H1 (cell line): ENCODE results near the gene UCHL5. TPM values are rescaled to one million over a fixed set of nuclear protein-coding genes. Genes with fewer than 3 reads are reported as not detected.

Experiments used
- CTCF ChIA-PET: fragments of 300-600 bp; sonication (Branson Sonifier 250); formaldehyde crosslinking; loops from one replicate; lab custom pipeline; 2021; ENCODE audit not compliant: partially characterized antibody; lab: Charles Lee
- POLR2A ChIA-PET: fragments of 300-600 bp; sonication (Branson Sonifier 250); formaldehyde crosslinking; loops from one replicate; lab custom pipeline; 2021; ENCODE audit warnings: inconsistent platforms; ENCODE audit not compliant: partially characterized antibody; lab: Charles Lee
- DNase-seq, 2 experiments: peaks; one replicate each; pipeline versions ENCODE4 v3.0.0 to v3.0.0-alpha.2; 2010 to 2022; ENCODE audit warnings: low spot score in 2 of 2, low read depth in 1 of 2, mixed read lengths in 1 of 2
- FAIRE-seq: peaks from 2 replicates; lab custom pipeline; 2011; peaks lifted over from hg19 to GRCh38; lab: Jason Lieb, UNC
- H2AFZ ChIP-seq: 2 replicates; pipeline ENCODE4 v1.8.1; 2012; ENCODE audit warnings: low read length, inconsistent platforms
- H2AK5ac ChIP-seq: 2 replicates; pipeline ENCODE4 v1.6.1; 2013; ENCODE audit warnings: low read depth, low read length
- H2BK120ac ChIP-seq: replicated peaks from 2 replicates; pipeline ENCODE3; 2013; ENCODE audit warnings: low read depth, low read length, inconsistent platforms
- H2BK12ac ChIP-seq: 2 replicates; pipeline ENCODE4 v1.6.1; 2013; ENCODE audit warnings: low read depth, low read length
- H2BK15ac ChIP-seq: 2 replicates; pipeline ENCODE4 v1.6.1; 2013; ENCODE audit warnings: low read length
- H2BK20ac ChIP-seq: 2 replicates; pipeline ENCODE4 v1.6.1; 2013; ENCODE audit warnings: low read length
- H2BK5ac ChIP-seq: 2 replicates; pipeline ENCODE4 v1.6.1; 2013; ENCODE audit warnings: low read depth, low read length
- H3K14ac ChIP-seq: 2 replicates; pipeline ENCODE4 v1.6.1; 2013; ENCODE audit warnings: inconsistent platforms; ENCODE audit not compliant: insufficient read length
- H3K18ac ChIP-seq: 2 replicates; pipeline ENCODE4 v1.6.1; 2013; ENCODE audit warnings: low read length; ENCODE audit errors: extremely low read depth
- H3K23ac ChIP-seq: 2 replicates; pipeline ENCODE4 v1.6.1; 2013; ENCODE audit warnings: inconsistent platforms; ENCODE audit not compliant: insufficient read length
- H3K23me2 ChIP-seq: 2 replicates; pipeline ENCODE4 v1.6.1; 2013; ENCODE audit warnings: low read depth, low read length
- H3K27ac ChIP-seq: 2 replicates; pipeline ENCODE4 v1.6.1; 2011; ENCODE audit warnings: low read depth, low read length, inconsistent platforms
- H3K27me3 ChIP-seq, 4 experiments: replicated peaks in 1 of 4; 1 replicate in 1 of 4; 2 replicates in 3 of 4; pipeline versions ENCODE4 v1.6.1 to v1.8.1; 2011 to 2013; ENCODE audit warnings: low read length in 3 of 4, mild to moderate bottlenecking in 3 of 4, inconsistent platforms in 2 of 4, mixed read lengths in 2 of 4, moderate library complexity in 1 of 4; ENCODE audit not compliant: control insufficient read depth in 3 of 4, insufficient read depth in 3 of 4; ENCODE audit errors: extremely low read depth in 1 of 4
- H3K36me3 ChIP-seq, 4 experiments: 2 replicates each; pipeline versions ENCODE4 v1.6.1 to v1.8.1; 2011 to 2013; ENCODE audit warnings: mild to moderate bottlenecking in 4 of 4, low read length in 3 of 4, moderate library complexity in 2 of 4, control low read depth in 1 of 4, inconsistent platforms in 1 of 4; ENCODE audit not compliant: insufficient read depth in 4 of 4, control insufficient read depth in 2 of 4
- H3K4ac ChIP-seq: replicated peaks from 2 replicates; pipeline ENCODE3; 2013; ENCODE audit warnings: low read length, low read depth, mixed read lengths, inconsistent platforms; ENCODE audit not compliant: insufficient read length
- H3K4me1 ChIP-seq, 4 experiments: replicated peaks in 1 of 4; 1 replicate in 1 of 4; 2 replicates in 3 of 4; pipeline versions ENCODE4 v1.6.1 to v1.8.1; 2011 to 2013; ENCODE audit warnings: low read length in 3 of 4, inconsistent platforms in 2 of 4, mixed read lengths in 1 of 4; ENCODE audit not compliant: insufficient read depth in 4 of 4, control insufficient read depth in 3 of 4
- H3K4me2 ChIP-seq, 2 experiments: 2 replicates each; pipeline versions ENCODE4 v1.6.1 to v1.8.1; 2011 to 2013; ENCODE audit warnings: low read depth in 2 of 2, low read length in 2 of 2, control low read depth in 1 of 2, inconsistent platforms in 1 of 2, mild to moderate bottlenecking in 1 of 2; ENCODE audit not compliant: insufficient read depth in 1 of 2
- H3K4me3 ChIP-seq, 4 experiments: fragments of 200-600, 300-600 bp in 1 of 4; sonication (generic), shearing (Covaris generic), sonication (Bioruptor Twin) in 1 of 4; 2 replicates each; pipeline versions ENCODE4 v1.5.1 to v1.8.1; 2011 to 2016; ENCODE audit warnings: low read length in 4 of 4, low read depth in 3 of 4, control low read depth in 2 of 4, inconsistent platforms in 2 of 4, mild to moderate bottlenecking in 2 of 4, mixed read lengths in 1 of 4, moderate library complexity in 1 of 4; ENCODE audit not compliant: insufficient read depth in 2 of 4; ENCODE audit errors: extremely low read depth in 1 of 4
- H3K56ac ChIP-seq: replicated peaks from 2 replicates; pipeline ENCODE3; 2013; ENCODE audit warnings: low read depth, mild to moderate bottlenecking, mixed read lengths, low read length, inconsistent platforms; ENCODE audit not compliant: insufficient read length
- H3K79me1 ChIP-seq: 2 replicates; pipeline ENCODE4 v1.6.1; 2013; ENCODE audit warnings: low read depth, low read length, control low read depth
- H3K79me2 ChIP-seq, 2 experiments: 2 replicates each; pipeline versions ENCODE4 v1.6.1 to v1.8.1; 2012 to 2013; ENCODE audit warnings: low read length in 2 of 2, mild to moderate bottlenecking in 2 of 2, inconsistent platforms in 1 of 2; ENCODE audit not compliant: insufficient read depth in 2 of 2, control insufficient read depth in 1 of 2
- H3K9ac ChIP-seq, 4 experiments: replicated peaks in 1 of 4; 1 replicate in 1 of 4; 2 replicates in 3 of 4; pipeline versions ENCODE4 v1.6.1 to v1.8.1; 2011 to 2013; ENCODE audit warnings: low read depth in 3 of 4, low read length in 3 of 4, control low read depth in 2 of 4, mild to moderate bottlenecking in 2 of 4, moderate library complexity in 2 of 4, inconsistent platforms in 1 of 4; ENCODE audit errors: extremely low read depth in 1 of 4
- H3K9me3 ChIP-seq, 2 experiments: 2 replicates each; pipeline versions ENCODE4 v1.6.1 to v1.8.1; 2012 to 2013; ENCODE audit warnings: mild to moderate bottlenecking in 2 of 2, moderate library complexity in 2 of 2, control low read depth in 1 of 2, inconsistent platforms in 1 of 2, low read depth in 1 of 2, low read length in 1 of 2, mixed read lengths in 1 of 2; ENCODE audit not compliant: insufficient read depth in 2 of 2
- H4K20me1 ChIP-seq, 2 experiments: replicated peaks in 1 of 2; 2 replicates each; pipeline versions ENCODE3 to v1.8.1; 2011 to 2013; ENCODE audit warnings: inconsistent platforms in 2 of 2, low read length in 2 of 2, mild to moderate bottlenecking in 1 of 2; ENCODE audit not compliant: insufficient read depth in 2 of 2, control insufficient read depth in 1 of 2
- H4K5ac ChIP-seq: 2 replicates; pipeline ENCODE4 v1.6.1; 2013; ENCODE audit warnings: low read length, low read depth, mixed read lengths, inconsistent platforms; ENCODE audit not compliant: insufficient read length
- H4K8ac ChIP-seq: 2 replicates; pipeline ENCODE4 v1.8.0; 2013; ENCODE audit warnings: mild to moderate bottlenecking, moderate library complexity, low read length, inconsistent platforms; ENCODE audit not compliant: insufficient read depth; ENCODE audit errors: extremely low read depth
- H4K91ac ChIP-seq: replicated peaks from 2 replicates; pipeline ENCODE3; 2013; ENCODE audit warnings: low read length, mixed read lengths, inconsistent platforms; ENCODE audit not compliant: insufficient read length
- ASH2L ChIP-seq: fragments of 200-600, 300-600 bp; sonication (generic); IDR thresholded peaks from one replicate; pipeline ENCODE4 v1.7.1; 2017; ENCODE audit warnings: low read length
- BRCA1 ChIP-seq: IDR thresholded peaks from 2 replicates; pipeline ENCODE4 v1.6.1; 2012; ENCODE audit warnings: low read depth, low read length, improper control_type of control experiment
- CBX5 ChIP-seq: fragments of 300-800, 300-1000 bp; sonication (generic); IDR thresholded peaks from 2 replicates; pipeline ENCODE4 v1.7.1; 2016; ENCODE audit warnings: antibody characterized with exemption, low read length, low read depth
- POU5F1 ChIP-seq: IDR thresholded peaks from 2 replicates; pipeline ENCODE4 v1.6.1; 2011; ENCODE audit warnings: low read depth, mild to moderate bottlenecking, low read length, moderate library complexity
- SIN3A ChIP-seq, 2 experiments: IDR thresholded peaks in 1 of 2; conservative IDR thresholded peaks in 1 of 2; 2 replicates each; pipeline ENCODE4 v1.6.1; 2011 to 2012; ENCODE audit warnings: low read length in 2 of 2, improper control_type of control experiment in 1 of 2, low read depth in 1 of 2, mild to moderate bottlenecking in 1 of 2
- SRF ChIP-seq: IDR thresholded peaks from 2 replicates; pipeline ENCODE4 v1.6.1; 2011; ENCODE audit warnings: mild to moderate bottlenecking, low read depth, low read length, moderate library complexity
- WGBS, 2 experiments: shearing (Covaris generic) in 1 of 2; methylation state at CpG; one replicate each; pipeline versions ENCODE4 v1.1.6 to v1.1.7; 2013 to 2015; ENCODE audit warnings: low lambda C conversion rate in 2 of 2, mixed read lengths in 2 of 2, inconsistent platforms in 1 of 2, low coverage in 1 of 2, missing lambda C conversion rate in 1 of 2; ENCODE audit not compliant: insufficient replicate concordance in 2 of 2, insufficient coverage in 1 of 2, insufficient read length in 1 of 2; ENCODE audit errors: extremely low coverage in 1 of 2, missing lambda C conversion rate in 1 of 2; 5-methylcytosine and 5-hydroxymethylcytosine counted together
- polyA plus RNA-seq, 7 experiments: library from polyadenylated mRNA; depleted of rRNA in 3 of 7; stranded (reverse) in 5 of 7; unstranded in 2 of 7; fragments of >200 nt in 5 of 7; fragments of 200-250 nt in 2 of 7; gene quantifications; 1 replicate in 5 of 7; 2 replicates in 1 of 7; 4 replicates in 1 of 7; pipeline versions ENCODE4 v1.2.1 to v1.2.3, GENCODE V29; 2011 to 2013; ENCODE audit warnings: missing spikeins in 2 of 7, mixed read lengths in 2 of 7
- total RNA-seq: library from RNA; stranded (reverse); fragmentation: NEBNext Ultra II Directional; extraction: Animal tissue kit (Norgen Biotek cat#: 25700); gene quantifications from 2 replicates; pipeline ENCODE4 v1.2.1, GENCODE V29; 2021

UCHL5 gene
- total and polyA plus RNA-seq, 2 of the 8 experiments (the other 6 are each of a cell fraction or from before 2014, with no cell fraction given), result 12.0 to 40.0 TPM

DNA sequence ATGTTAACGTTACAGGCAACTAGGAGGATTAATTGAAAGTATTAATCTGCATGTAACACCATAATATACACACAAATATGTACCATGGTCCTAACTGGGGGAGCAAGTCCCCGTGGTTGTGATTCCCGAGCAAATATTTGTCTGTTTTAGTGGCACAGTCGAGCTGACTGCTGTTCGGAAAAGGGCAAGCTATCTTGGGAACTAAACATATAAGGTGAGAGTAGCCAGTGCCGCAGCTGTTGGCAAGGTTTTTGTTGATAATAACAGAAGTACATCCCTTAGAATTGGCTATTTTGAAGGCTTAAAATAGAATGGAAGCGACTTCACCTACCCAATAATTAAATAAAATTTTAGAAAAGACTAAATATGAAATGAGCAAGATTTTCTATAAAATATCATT lies 45.5 kb downstream of the UCHL5 start:
- POLR2A ChIA-PET, result interaction anchor here (1.3 kb wide), 1 partner anchor 205 kb away, joined by 3 read pairs; the partner anchor contains the start of gene RGS2
- Histone ChIP-seq H3K23me2 (no peaks in the 10 kb centered on the region), H4K20me1 (no peaks in the 10 kb centered on the region), H3K4ac (no peak overlapping the region), H2BK20ac (no peak overlapping the region), H3K56ac (no peak overlapping the region), H2AK5ac (no peak overlapping the region), H2BK5ac (no peak overlapping the region), H3K27ac (no peak overlapping the region), H3K4me2 (no peak overlapping the region), H4K8ac (no peak overlapping the region), H3K23ac (no peak overlapping the region), H3K9ac (no peak overlapping the region), H3K27me3 (peaks cover 0 to 1% (median 0%) of the 10 kb centered on the region in 4 experiments; a peak in 1 of 7 replicates), H2BK120ac (no peak overlapping the region), H2BK12ac (no peak overlapping the region), H2AFZ (no peak overlapping the region), H4K5ac (no peak overlapping the region), H2BK15ac (no peak overlapping the region), H3K9me3 (no peaks in the 10 kb centered on the region), H3K4me1 (no peaks in the 10 kb centered on the region), H3K79me1 (no peaks in the 10 kb centered on the region; the same call in 1 of the 2 replicates), H3K18ac (no peak overlapping the region), H3K36me3 (no peaks in the 10 kb centered on the region; a peak in 1 of 8 replicates), H3K4me3 (no peak overlapping the region), H4K91ac (no peak overlapping the region), H3K79me2 (no peaks in the 10 kb centered on the region), H3K14ac (no peak overlapping the region)
- TF ChIP-seq BRCA1, result no peak
- TF ChIP-seq POU5F1, result no peak
- TF ChIP-seq ASH2L, result no peak
- TF ChIP-seq SIN3A (conservative IDR thresholded peaks at IDR 0.05 in 1 of 2, IDR thresholded peaks at IDR 0.05 in 1 of 2; ENCODE audit: low read depth in 1 of 2, low read length in 2 of 2), result no peak
- no peak for TF ChIP-seq CBX5
- TF ChIP-seq SRF, result no peak
- FAIRE-seq (no peak), DNase-seq (no peak)
- 89% methylated on average over 7 of the region's 7 CpGs; no CpG with 5 or more reads in 1 of the 2 experiments for WGBS, 2 experiments
- CTCF ChIA-PET, result interaction anchor here (0.7 to 3.3 kb wide), 10 partner anchors 8 to 537 kb away, joined by 3 to 13 read pairs (median 4); no protein-coding TSS in a partner anchor
